Endodermal cell (in vitro differentiated cells): ENCODE data around the gene RNF144A. TPM values are rescaled to one million over a fixed set of nuclear protein-coding genes. Genes with fewer than 3 reads are reported as not detected.

Experiments
- DNase-seq: peaks from one replicate; pipeline ENCODE4 v3.0.0-alpha.2; 2017
- H3K27ac ChIP-seq: 2 replicates; pipeline ENCODE4 v1.5.1; 2013; ENCODE audit warnings: mild to moderate bottlenecking, low read depth, low read length, moderate library complexity
- H3K27me3 ChIP-seq: 2 replicates; pipeline ENCODE4 v1.6.1; 2013; ENCODE audit warnings: mild to moderate bottlenecking, low read length, moderate library complexity; ENCODE audit not compliant: insufficient read depth, control insufficient read depth, poor library complexity, severe bottlenecking
- H3K36me3 ChIP-seq: 2 replicates; pipeline ENCODE4 v1.7.0; 2013; ENCODE audit warnings: mild to moderate bottlenecking, low read length, moderate library complexity; ENCODE audit not compliant: control insufficient read depth, insufficient read depth
- H3K4me1 ChIP-seq: one replicate; pipeline ENCODE4 v1.7.0; 2013; ENCODE audit warnings: low read length; ENCODE audit not compliant: control insufficient read depth, insufficient read depth
- H3K4me3 ChIP-seq: 2 replicates; pipeline ENCODE4 v1.5.1; 2013; ENCODE audit warnings: mild to moderate bottlenecking, low read length, moderate library complexity
- H3K9ac ChIP-seq: 2 replicates; pipeline ENCODE4 v1.6.1; 2013; ENCODE audit warnings: mild to moderate bottlenecking, low read length, moderate library complexity; ENCODE audit not compliant: poor library complexity, severe bottlenecking; ENCODE audit errors: extremely low read depth
- H3K9me3 ChIP-seq: 2 replicates; pipeline ENCODE4 v1.6.1; 2013; ENCODE audit warnings: mild to moderate bottlenecking, low read length, moderate library complexity; ENCODE audit not compliant: control insufficient read depth
- H3K27ac Mint-ChIP-seq: 2 replicates; pipeline ENCODE4 v1.8.0; 2020; ENCODE audit warnings: mixed read lengths
- H3K27me3 Mint-ChIP-seq: 2 replicates; pipeline ENCODE4 v1.8.0; 2021; ENCODE audit warnings: mild to moderate bottlenecking, mixed read lengths; ENCODE audit not compliant: insufficient read depth
- H3K36me3 Mint-ChIP-seq: 2 replicates; pipeline ENCODE4 v1.8.0; 2020; ENCODE audit warnings: low read depth, mixed read lengths
- H3K4me1 Mint-ChIP-seq: 2 replicates; pipeline ENCODE4 v1.8.0; 2020; ENCODE audit warnings: mixed read lengths
- H3K4me3 Mint-ChIP-seq: 2 replicates; pipeline ENCODE4 v1.8.0; 2020; ENCODE audit warnings: mild to moderate bottlenecking, moderate library complexity, mixed read lengths
- H3K9me3 Mint-ChIP-seq: 2 replicates; pipeline ENCODE4 v1.8.0; 2020; ENCODE audit warnings: mild to moderate bottlenecking, mixed read lengths
- CTCF ChIP-seq: fragments of 200-600 bp; sonication (generic); conservative IDR thresholded peaks from 2 replicates; pipeline ENCODE4 v1.5.0; 2021; ENCODE audit warnings: antibody characterized with exemption, mild to moderate bottlenecking
- WGBS, 2 experiments: methylation state at CpG; one replicate each; pipeline versions ENCODE4 v1.1.5 to v1.1.7; 2013; ENCODE audit warnings: missing lambda C conversion rate in 2 of 2, mixed read lengths in 1 of 2; ENCODE audit not compliant: insufficient coverage in 1 of 2, insufficient read length in 1 of 2; 5-methylcytosine and 5-hydroxymethylcytosine counted together
- total RNA-seq, 2 donors: library from RNA; stranded (reverse); fragmentation: NEBNext Ultra II Directional in 1 of 2; extraction: Animal tissue kit (Norgen Biotek cat#: 25700) in 1 of 2; gene quantifications; 2 replicates in 1 of 2; 3 replicates in 1 of 2; pipeline ENCODE4 v1.2.1, GENCODE V29; 2021

Gene RNF144A
- total RNA-seq, 2 donors from 2014 or later = 12.4 to 26.0 TPM

DNA sequence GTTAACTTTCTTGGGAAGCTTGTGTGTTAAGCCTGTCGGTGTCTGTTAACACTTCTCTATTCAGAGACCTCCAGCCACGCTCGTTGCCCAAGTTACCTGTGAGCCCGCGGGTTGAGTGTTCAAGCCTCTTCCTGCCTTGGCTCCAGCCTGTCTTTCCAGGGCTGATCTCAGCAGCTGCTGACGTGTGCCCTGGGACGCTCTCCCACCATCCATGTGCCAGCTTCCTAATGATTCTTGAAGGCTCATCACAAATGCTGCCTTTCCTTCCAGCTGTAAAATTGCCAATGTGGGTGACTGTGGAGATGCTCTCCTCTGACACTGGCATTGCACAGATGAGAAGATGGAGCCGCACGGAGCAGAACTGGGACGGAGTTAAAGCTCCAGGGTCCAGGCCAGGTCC, 6.1 kb downstream of the RNF144A start:
- H3K36me3 Mint-ChIP-seq = peaks cover 3% of the 10 kb centered on the region
- H3K9me3 Mint-ChIP-seq = peaks cover 4% of the 10 kb centered on the region
- DNase-seq = no peak
- H3K27ac Mint-ChIP-seq = no peak overlapping the region
- no peaks in the 10 kb centered on the region for H3K36me3 ChIP-seq
- no peak overlapping the region for H3K4me3 Mint-ChIP-seq
- WGBS, 2 experiments = 85 to 98% methylated on average over 8 to 10 of the region's 10 CpGs
- no peak for TF ChIP-seq CTCF
- no peak overlapping the region for H3K9ac ChIP-seq
- no peaks in the 10 kb centered on the region for H3K4me1 ChIP-seq
- H3K4me1 Mint-ChIP-seq = peaks cover 19% of the 10 kb centered on the region
- peaks cover 11% of the 10 kb centered on the region for H3K27me3 Mint-ChIP-seq
- H3K4me3 ChIP-seq = no peak overlapping the region
- no peak overlapping the region for H3K27ac ChIP-seq
- no peaks in the 10 kb centered on the region for H3K27me3 ChIP-seq
- no peaks in the 10 kb centered on the region for H3K9me3 ChIP-seq

- Mint-ChIP-seq H3K27me3 (peaks cover 4% of the 10 kb centered on the region), H3K9me3 (no peaks in the 10 kb centered on the region), H3K4me1 (peaks cover 17% of the 10 kb centered on the region), H3K4me3 (no peak overlapping the region), H3K36me3 (no peaks in the 10 kb centered on the region), H3K27ac (no peak overlapping the region)
- no peak overlapping the region for H3K4me3 ChIP-seq
- no peak overlapping the region for H3K27ac ChIP-seq
- DNase-seq = no peak
- no peaks in the 10 kb centered on the region for H3K27me3 ChIP-seq
- no peaks in the 10 kb centered on the region for H3K4me1 ChIP-seq
- H3K9ac ChIP-seq = no peak overlapping the region
- no peaks in the 10 kb centered on the region for H3K36me3 ChIP-seq
- H3K9me3 ChIP-seq = no peaks in the 10 kb centered on the region
- TF ChIP-seq CTCF = no peak
- 93 to 96% methylated on average over 17 to 19 of the region's 19 CpGs for WGBS, 2 experiments
These were observed 7.1 kb downstream of the RNF144A start for GRCh38 chr2:6924101-6924923.

DNA sequence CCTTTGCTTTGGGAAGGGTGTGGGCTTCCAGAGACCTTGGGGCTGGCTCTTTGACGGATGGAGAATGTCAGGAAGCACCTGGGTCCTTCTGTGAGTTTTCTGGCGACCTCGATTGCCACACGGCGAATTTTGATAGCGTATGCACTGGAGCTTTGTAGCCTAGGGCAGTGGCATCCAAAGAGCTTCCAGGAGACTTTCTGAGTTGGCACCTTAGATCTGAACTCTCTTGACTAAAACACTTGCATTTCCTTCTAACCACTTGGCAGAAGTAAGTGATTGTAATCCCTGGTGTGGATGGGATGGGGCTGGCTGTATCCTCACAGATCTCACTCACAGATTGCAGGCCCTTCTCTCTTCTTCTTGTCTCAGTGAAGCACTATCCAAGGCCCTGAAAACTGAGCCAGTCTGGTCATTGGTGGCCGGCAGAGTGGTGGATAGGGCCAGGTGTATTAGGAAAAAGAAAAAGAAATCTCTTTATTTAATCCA, 7.8 kb downstream of the RNF144A start:
- Histone ChIP-seq H3K27ac (no peak overlapping the region), H3K9me3 (no peaks in the 10 kb centered on the region), H3K36me3 (no peaks in the 10 kb centered on the region), H3K4me3 (no peak overlapping the region), H3K4me1 (no peaks in the 10 kb centered on the region), H3K27me3 (no peaks in the 10 kb centered on the region), H3K9ac (no peak overlapping the region)
- Mint-ChIP-seq H3K4me3 (no peak overlapping the region), H3K4me1 (peaks cover 17% of the 10 kb centered on the region), H3K27ac (no peak overlapping the region), H3K27me3 (no peaks in the 10 kb centered on the region), H3K9me3 (no peaks in the 10 kb centered on the region), H3K36me3 (no peaks in the 10 kb centered on the region)
- WGBS, 2 experiments = 96 to 97% methylated on average over 6 to 7 of the region's 7 CpGs
- no peak for DNase-seq
- TF ChIP-seq CTCF = no peak
